Measurements from ENCODE around the gene HIF3A. TPM values are rescaled to one million over a fixed set of nuclear protein-coding genes. Genes with fewer than 3 reads are reported as not detected.
"Not testable (repeated sequence)": the region's sequence is repeated elsewhere in the genome, so short reads cannot be mapped to it uniquely, and the experiment has no call there.

Gene HIF3A
- 100 to 1,000 TPM in 3 of 4 donors, 10 to 100 TPM in 1; 98.2 to 268 (median 160) TPM for total RNA-seq

DNA sequence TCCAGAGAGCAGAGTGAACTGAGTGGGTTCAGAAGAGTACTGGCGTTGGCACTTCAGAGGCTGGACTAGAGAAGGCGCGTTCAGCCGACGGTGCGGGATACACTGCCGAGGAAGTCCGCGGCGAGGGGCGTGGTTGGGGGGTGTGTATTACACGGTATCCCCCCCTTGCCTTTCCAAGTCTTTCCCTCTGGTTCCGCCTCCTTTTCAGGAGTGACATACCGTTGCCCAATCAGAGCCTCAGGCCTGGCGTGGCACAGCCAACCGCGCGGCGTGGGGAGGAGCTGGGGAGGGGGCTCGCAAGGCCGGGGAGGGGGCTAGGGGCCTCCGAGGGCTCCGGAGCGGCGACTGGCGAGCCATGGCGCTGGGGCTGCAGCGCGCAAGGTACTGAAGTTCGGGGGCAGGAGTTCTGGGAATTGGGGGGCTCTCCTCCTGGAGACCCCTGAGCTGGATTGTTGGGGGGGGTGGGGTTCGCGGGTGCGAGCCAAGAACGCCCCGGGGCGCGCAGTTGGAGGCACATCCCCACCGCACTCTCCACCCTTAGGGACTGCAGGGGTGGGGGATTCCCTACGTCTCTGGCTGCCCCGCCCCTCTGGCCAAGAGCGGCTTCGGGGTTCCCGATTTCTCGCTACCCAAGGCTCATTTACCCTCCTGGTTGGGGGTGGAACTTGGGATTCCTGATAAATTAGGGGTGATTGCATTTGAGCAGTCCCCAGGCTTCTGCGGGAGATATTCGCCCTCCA is at the start of gene HIF3A:
Gene HIF3A (plus strand): TSS at position 321 of the 740 bp plus-strand sequence. CDS start 35 bp downstream, at position 356.
- TF ChIP-seq POLR2AphosphoS5 (IDR thresholded peaks at IDR 0.05) (peak; percentile 61 to 84), EP300 (IDR thresholded peaks at IDR 0.05) (no peak)
- Histone ChIP-seq H3K27me3 (no peaks in the 10 kb centered on the region), H3K4me3 (peak within 1 kb of the TSS; percentile 74 to 90 (median 81)), H3K36me3 (no peaks in the 10 kb centered on the region), H3K27ac (replicated peaks in 1 of 4) (peak within 1 kb of the TSS; percentile 97 to 98 (median 98)), H3K9me3 (no peaks in the 10 kb centered on the region), H3K4me1 (peaks cover 39 to 61% (median 56%) of the 10 kb centered on the region in 4 donors)
- intact Hi-C loops (cut with DNase I), result no loop called here
- 12% methylated on average over 22 of the region's 46 CpGs for WGBS
- no peak for DNase-seq (ENCODE audit: extremely low spot score)

DNA sequence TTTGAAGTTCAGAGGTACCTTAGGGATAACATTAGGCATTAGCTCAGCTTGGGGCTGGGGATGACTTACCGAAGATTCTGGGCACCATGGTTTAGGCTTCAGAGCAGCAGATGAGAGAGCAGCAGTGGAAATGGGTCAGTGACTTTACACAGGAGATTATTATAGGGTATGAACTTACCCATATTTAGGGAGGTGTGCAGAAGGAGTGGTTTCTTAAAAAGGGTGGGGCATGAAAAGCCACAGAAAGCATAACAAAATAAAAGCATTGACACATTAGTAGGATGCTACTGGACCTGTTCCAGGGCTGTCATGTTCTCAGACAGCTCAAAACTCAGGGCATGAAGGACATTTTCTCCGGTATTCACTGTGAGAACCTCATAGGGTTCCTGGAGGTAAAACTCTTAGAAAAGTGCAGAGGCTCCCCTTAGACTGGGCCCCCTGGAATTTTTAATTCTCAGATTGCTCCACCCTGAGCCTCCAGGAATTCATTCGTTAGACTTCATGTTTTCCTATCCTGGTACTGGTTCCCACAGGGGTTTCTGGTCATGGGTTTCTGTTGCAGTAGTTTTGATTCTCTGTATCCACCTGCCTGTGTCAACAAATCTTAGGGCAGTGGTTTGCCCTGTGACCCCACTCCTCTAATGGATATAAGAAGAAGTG is 46.6 kb upstream of the HIF3A start:
- intact Hi-C loops (cut with DNase I), result no loop called here
- 68% methylated on average over 3 of the region's 3 CpGs for WGBS
- DNase-seq (ENCODE audit: extremely low spot score), result no peak
- H3K27ac ChIP-seq (replicated peaks in 1 of 4), result no peak overlapping the region
- no peak for TF ChIP-seq EP300 (IDR thresholded peaks at IDR 0.05)
- H3K36me3 ChIP-seq, result no peaks in the 10 kb centered on the region
- no peaks in the 10 kb centered on the region for H3K9me3 ChIP-seq
- H3K4me3 ChIP-seq, result no peak overlapping the region
- H3K4me1 ChIP-seq, result no peaks in the 10 kb centered on the region
- peaks cover 0 to 39% (median 0%) of the 10 kb centered on the region in 4 donors for H3K27me3 ChIP-seq

DNA sequence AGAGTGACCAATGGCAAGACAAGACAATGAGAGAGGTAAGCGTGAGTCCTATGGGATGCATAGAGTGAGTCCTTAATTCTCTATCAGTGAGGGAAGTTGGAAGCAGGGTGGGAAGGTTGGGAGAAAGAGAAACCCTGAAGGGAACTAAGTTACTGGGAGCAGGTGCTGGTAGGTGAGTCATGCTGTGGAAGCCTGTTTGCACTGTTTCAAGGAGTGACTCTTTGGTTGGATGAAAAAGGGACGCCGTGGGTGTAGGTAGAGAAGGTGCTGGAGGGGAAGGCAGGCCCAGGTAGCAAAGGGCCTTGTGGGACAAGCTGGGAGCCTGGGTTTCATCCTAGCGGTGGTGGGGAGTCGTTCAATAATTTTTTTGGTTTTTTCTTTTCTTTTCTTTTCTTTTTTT is 45.4 kb upstream of the HIF3A start:
- Histone ChIP-seq H3K4me3 (no peak overlapping the region), H3K27me3 (peaks cover 0 to 27% (median 0%) of the 10 kb centered on the region in 4 donors), H3K9me3 (no peaks in the 10 kb centered on the region), H3K27ac (replicated peaks in 1 of 4) (no peak overlapping the region), H3K36me3 (no peaks in the 10 kb centered on the region), H3K4me1 (no peaks in the 10 kb centered on the region)
- no peak for DNase-seq (ENCODE audit: extremely low spot score)
- no peak for TF ChIP-seq EP300 (IDR thresholded peaks at IDR 0.05)
- TF ChIP-seq CTCF (IDR thresholded peaks at IDR 0.05), result no peak
- TF ChIP-seq POLR2AphosphoS5 (IDR thresholded peaks at IDR 0.05), result no peak
- TF ChIP-seq POLR2A (IDR thresholded peaks at IDR 0.05; ENCODE audit: low read depth), result no peak
- intact Hi-C loops (cut with DNase I), result no loop called here
- WGBS, result 73% methylated on average over 5 of the region's 5 CpGs

- 80% methylated on average over 4 of the region's 4 CpGs for WGBS
Observed at GRCh38 chr19:46254776-46255175, 42.1 kb upstream of the HIF3A start.

GRCh38 chr19:46256855-46257254 is 40.0 kb upstream of the HIF3A start:
- no peak overlapping the region for H3K27ac ChIP-seq (replicated peaks in 1 of 4)
- WGBS, result 69% methylated on average over 8 of the region's 8 CpGs
- no peaks in the 10 kb centered on the region for H3K4me1 ChIP-seq
- intact Hi-C loops (cut with DNase I), result no loop called here
- TF ChIP-seq CTCF (IDR thresholded peaks at IDR 0.05) (no peak), POLR2AphosphoS5 (IDR thresholded peaks at IDR 0.05) (no peak), POLR2A (IDR thresholded peaks at IDR 0.05; ENCODE audit: low read depth) (no peak)
- H3K27me3 ChIP-seq, result peaks cover 0 to 31% (median 0%) of the 10 kb centered on the region in 4 donors
- H3K36me3 ChIP-seq, result no peaks in the 10 kb centered on the region
- no peak for DNase-seq (ENCODE audit: extremely low spot score)
- no peak overlapping the region for H3K4me3 ChIP-seq
- H3K9me3 ChIP-seq, result no peaks in the 10 kb centered on the region

More at GRCh38 chr19:46254776-46255175, 42.1 kb upstream of the HIF3A start:
- DNase-seq (ENCODE audit: extremely low spot score), result no peak
- no peaks in the 10 kb centered on the region for H3K36me3 ChIP-seq
- H3K4me3 ChIP-seq, result no peak overlapping the region
- TF ChIP-seq POLR2A (IDR thresholded peaks at IDR 0.05; ENCODE audit: low read depth) (no peak), CTCF (IDR thresholded peaks at IDR 0.05) (no peak), POLR2AphosphoS5 (IDR thresholded peaks at IDR 0.05) (no peak)
- peaks cover 0 to 19% (median 0%) of the 10 kb centered on the region in 4 donors for H3K27me3 ChIP-seq
- H3K27ac ChIP-seq (replicated peaks in 1 of 4), result no peak overlapping the region
- no peaks in the 10 kb centered on the region for H3K4me1 ChIP-seq
- H3K9me3 ChIP-seq, result no peaks in the 10 kb centered on the region
- intact Hi-C loops (cut with DNase I), result no loop called here

- peaks cover 0 to 49% (median 0%) of the 10 kb centered on the region in 4 donors for H3K27me3 ChIP-seq
- intact Hi-C loops (cut with DNase I); DNase-seq (ENCODE audit: extremely low spot score); H3K4me1 ChIP-seq; H3K9me3 ChIP-seq; H3K4me3 ChIP-seq; H3K36me3 ChIP-seq; H3K27ac ChIP-seq (replicated peaks in 1 of 4): not testable (repeated sequence)
- 90% methylated on average over 7 of the region's 7 CpGs for WGBS
Observed at GRCh38 chr19:46261501-46261900, 35.3 kb upstream of the HIF3A start.

GRCh38 chr19:46262684-46263296 is 34.1 kb upstream of the HIF3A start:
- H3K9me3 ChIP-seq; intact Hi-C loops (cut with DNase I); H3K36me3 ChIP-seq; H3K27ac ChIP-seq (replicated peaks in 1 of 4); DNase-seq (ENCODE audit: extremely low spot score); H3K4me1 ChIP-seq; H3K4me3 ChIP-seq: not testable (repeated sequence)
- WGBS, result 50% methylated on average over 11 of the region's 11 CpGs
- H3K27me3 ChIP-seq, result peaks cover 0 to 50% (median 0%) of the 10 kb centered on the region in 4 donors

GRCh38 chr19:46264801-46265200 is 32.0 kb upstream of the HIF3A start:
- intact Hi-C loops (cut with DNase I), result loop anchor here (2.0 kb wide), 2 partner anchors 182 to 236 kb away; no protein-coding TSS in a partner anchor
- not testable (repeated sequence) for H3K4me1 ChIP-seq; DNase-seq (ENCODE audit: extremely low spot score); H3K36me3 ChIP-seq; H3K27ac ChIP-seq (replicated peaks in 1 of 4); H3K4me3 ChIP-seq; H3K9me3 ChIP-seq
- H3K27me3 ChIP-seq, result peaks cover 0 to 47% (median 0%) of the 10 kb centered on the region in 4 donors
- 77% methylated on average over 5 of the region's 5 CpGs for WGBS
